SK-N-DZ (cell line): ENCODE data around the gene PPP1R12B.
"Not testable (repeated sequence)": the region's sequence is repeated elsewhere in the genome, so short reads cannot be mapped to it uniquely, and the experiment has no call there.

Experiments used
- DNase-seq: peaks from one replicate; pipeline ENCODE4 v3.0.0-alpha.2; 2015; ENCODE audit warnings: low spot score

Gene PPP1R12B

DNA sequence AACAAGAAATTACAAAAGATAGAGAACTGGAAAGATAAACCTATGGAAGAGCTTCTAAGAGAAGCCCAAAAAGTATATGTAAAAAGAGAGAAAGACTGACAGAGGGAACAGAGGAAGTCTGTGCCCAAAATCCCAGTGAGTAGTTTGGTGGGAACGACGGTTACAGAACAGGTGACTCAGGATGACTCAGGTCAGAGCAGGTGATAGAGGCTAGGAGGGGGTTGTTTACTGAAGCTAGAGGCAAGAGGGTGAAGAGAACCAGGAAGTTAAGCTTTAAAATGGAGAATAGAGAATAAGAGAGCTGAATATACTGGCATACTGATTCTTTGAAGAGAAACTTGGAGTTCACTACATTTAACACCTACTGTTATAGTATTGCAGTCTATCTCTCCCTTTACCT is 134.9 kb downstream of the PPP1R12B start:
- DNase-seq, result not testable (repeated sequence)

DNA sequence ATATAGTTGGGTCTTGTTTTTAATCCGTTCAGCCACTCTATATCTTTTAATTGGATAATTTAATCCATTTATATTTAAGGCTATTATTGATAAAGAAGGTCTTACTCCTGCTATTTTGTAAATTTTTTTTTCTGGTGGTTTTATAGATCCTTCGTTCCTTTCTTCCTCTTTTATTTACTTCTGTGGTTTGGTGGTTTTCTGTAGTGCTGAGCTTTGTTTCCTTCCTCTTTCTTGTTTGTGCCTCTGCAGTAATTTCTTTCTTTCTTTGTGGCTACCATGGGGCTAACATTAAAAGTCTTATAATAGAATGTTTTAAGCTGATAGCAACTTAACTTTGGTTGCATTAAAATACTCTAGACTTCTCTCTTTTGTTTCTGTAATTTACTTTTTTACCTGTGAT is 135.5 kb downstream of the PPP1R12B start:
- DNase-seq, result not testable (repeated sequence)

- DNase-seq, result not testable (repeated sequence)
Measured at GRCh38 chr1:202484820-202485219, 136.3 kb downstream of the PPP1R12B start.

DNA sequence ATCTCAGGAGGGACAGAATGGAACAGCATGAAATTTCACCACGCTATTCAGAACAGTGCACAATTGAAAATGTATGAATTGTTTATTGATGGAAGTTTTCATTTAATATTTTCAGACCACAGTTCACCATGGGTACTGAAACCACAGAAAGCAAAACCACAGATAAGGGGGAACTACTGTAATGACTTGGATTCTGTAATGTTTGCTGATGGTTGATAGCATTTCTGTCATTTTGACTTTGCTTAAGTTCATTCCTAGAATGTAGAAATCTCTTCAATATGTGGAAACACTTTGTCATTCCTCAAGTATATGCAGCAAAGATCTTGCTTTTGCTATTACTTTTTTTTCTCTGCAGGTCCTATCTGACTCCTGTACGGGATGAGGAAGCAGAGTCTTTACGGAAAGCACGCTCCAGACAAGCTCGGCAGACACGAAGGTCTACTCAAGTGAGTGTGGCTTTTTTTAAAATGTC is 139.7 kb downstream of the PPP1R12B start:
- not testable (repeated sequence) for DNase-seq

DNA sequence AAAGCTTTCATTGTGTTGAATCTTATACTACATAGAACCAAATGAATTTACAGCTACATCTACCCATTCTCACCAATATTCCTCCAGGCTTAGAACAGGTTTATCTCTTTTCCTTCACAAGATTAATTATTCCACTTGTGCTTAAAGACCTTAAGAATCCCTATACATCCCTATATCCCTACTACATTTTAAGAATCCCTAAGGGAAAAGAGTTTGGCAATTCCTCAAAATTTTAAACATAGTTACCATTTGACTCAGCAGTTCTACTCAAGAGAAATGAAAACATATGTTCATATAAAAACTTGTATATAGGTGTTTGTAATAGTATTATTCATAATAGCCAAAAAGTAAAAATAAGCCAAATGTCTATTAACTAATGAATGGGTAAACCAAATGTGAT is 140.6 kb downstream of the PPP1R12B start:
- DNase-seq, result not testable (repeated sequence)

GRCh38 chr1:202493112-202493511 is 144.6 kb downstream of the PPP1R12B start:
- DNase-seq, result not testable (repeated sequence)

GRCh38 chr1:202498542-202498941 is 150.0 kb downstream of the PPP1R12B start:
- DNase-seq, result no peak

DNA sequence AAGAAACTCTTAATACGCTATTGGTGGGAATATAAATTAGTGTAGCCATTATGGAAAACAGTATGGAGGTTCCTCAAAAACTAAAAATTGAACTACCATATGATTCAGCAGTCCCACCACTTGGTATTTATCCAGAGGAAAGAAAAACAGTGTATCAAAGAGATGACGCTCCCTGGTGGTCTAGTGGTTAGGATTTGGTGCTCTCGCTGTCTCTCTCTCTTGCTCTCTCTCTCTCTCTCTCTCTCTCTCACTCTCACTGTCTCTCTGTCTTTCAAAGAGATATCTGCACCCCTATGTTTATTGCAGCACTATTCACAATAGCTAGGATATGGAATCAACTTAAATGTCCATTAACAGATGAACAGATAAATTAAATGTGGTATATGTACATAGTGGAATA is 151.5 kb downstream of the PPP1R12B start:
- not testable (repeated sequence) for DNase-seq

- DNase-seq, result peak; percentile 3
Measured at GRCh38 chr1:202501281-202501680, 152.8 kb downstream of the PPP1R12B start.

DNA sequence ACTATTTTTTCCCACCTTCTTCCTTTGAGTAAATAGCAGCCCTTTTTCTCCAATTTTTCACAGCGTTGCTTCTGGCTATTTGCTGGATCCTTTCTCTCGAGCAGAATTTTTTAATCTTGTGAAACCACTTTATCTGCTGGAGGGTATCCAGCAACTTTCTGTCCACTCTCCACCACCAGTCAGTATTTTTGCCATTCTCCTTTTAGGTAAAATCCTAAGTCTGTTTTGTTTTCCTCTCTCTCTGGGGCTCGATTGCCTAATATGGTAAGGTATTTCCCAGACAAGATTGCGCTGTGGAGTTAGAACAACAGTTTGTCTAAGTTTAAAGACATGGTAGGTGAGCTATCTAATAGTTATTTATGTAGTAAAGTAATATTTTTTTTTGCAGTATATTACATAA is 156.9 kb downstream of the PPP1R12B start:
- DNase-seq, result no peak

DNA sequence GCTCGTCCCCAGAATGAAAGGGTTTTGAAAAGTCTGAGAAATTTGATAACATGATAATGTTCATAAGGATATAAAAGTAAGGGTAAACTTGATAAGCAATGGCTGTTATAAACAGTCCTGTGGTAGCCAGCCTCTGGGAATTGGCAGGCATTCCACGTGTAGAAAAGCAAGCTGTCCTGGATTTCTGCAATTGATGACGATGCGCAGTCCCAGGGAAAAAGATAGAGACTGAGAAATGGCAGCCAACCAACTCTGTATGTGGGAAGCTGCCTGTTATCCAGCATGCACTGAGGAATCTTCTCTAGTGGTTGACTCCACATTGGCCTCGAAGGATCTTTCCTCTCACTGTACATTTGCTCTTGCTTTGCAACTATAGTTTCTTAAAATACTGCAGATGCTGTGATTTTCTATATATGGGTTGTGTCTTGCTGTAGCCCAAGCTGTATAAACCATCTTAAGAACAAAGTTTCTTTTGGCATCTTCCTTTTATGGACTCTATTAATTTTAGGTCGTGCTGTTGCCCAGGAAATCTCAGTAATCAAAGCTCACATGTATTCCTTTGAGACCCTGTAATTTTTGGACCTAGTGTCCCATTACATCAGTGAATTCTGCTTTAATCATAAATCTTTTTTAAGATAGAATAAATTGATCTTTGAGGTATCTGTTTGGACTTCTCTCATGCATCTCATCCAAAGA is 157.5 kb downstream of the PPP1R12B start:
- not testable (repeated sequence) for DNase-seq

DNA sequence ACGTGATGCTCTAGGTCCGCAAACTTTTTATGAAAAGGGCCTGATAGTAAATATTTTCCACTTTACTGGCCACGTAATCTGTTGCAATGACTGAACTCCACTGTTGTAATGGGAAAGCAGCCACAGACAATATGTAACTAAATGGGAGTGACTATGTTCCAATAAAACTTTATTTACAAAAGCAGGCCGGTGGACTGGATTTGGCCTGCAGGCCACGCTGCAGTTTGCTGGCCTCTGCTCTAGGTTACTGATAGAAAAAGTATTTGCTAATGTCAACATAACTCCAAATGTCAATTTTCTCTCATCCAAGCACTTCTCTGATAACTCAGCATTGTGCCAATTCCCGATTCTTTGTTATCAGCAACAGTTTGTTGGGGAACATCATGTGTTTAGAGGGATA is 160.4 kb downstream of the PPP1R12B start:
- not testable (repeated sequence) for DNase-seq

GRCh38 chr1:202513875-202514274 is 165.4 kb downstream of the PPP1R12B start:
- not testable (repeated sequence) for DNase-seq

GRCh38 chr1:202516434-202516877 is 168.0 kb downstream of the PPP1R12B start:
- no peak for DNase-seq

- not testable (repeated sequence) for DNase-seq
Measured at GRCh38 chr1:202517146-202517545, 168.6 kb downstream of the PPP1R12B start.

DNA sequence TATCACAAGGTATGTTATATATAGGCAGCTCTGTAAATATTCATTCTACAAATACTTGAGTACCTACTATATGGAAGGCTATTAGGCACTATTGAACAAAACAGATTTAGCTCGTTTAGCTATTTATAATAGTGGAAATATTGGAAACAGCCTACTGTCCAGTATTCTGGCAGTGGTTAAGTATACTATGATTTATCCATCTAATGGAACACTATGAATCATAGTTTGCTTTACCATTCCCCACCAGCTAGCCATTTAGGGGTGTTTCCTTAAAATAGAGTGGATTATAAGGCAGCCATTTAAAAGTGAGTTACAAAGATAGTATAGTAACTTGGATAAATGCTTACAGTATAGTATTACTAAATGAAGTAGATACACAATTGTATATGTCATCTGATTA is 169.7 kb downstream of the PPP1R12B start:
- not testable (repeated sequence) for DNase-seq

- not testable (repeated sequence) for DNase-seq
Measured at GRCh38 chr1:202518905-202519304, 170.4 kb downstream of the PPP1R12B start.

DNA sequence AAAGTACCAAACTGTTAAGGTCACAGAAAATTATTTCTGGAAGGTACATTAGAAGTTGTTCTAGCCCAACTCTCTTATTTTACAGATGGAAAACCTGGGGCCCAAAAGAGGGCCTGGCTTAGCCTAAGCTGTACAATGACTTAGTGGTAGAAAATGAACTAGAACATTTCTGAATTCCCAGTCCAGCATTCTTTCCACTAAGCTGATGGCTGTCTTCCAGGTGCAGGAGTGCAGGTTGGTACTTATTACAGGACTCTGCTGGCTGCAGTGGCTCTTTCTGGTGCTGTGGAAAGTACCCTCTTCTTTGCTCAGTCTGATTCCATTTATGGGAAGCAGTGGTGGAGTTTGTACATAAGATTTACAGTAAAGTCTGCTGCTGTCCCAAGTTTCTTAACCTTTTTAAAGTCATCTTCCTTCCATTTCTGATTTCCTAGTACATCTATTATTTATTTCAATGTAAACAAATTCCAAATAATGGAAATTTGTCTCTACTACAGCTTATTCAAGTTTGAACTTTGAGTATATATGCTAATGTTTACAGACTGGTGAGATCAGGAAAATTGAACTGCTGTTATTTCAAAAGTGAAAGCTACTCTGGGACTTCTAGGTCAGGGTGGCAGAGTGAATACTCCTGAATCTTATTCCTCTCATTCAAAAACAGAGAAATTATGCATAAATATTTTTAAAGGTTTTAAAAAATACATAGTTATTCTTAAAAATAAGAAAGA is 171.8 kb downstream of the PPP1R12B start:
- not testable (repeated sequence) for DNase-seq

GRCh38 chr1:202520857-202521216 is 172.3 kb downstream of the PPP1R12B start:
- not testable (repeated sequence) for DNase-seq

DNA sequence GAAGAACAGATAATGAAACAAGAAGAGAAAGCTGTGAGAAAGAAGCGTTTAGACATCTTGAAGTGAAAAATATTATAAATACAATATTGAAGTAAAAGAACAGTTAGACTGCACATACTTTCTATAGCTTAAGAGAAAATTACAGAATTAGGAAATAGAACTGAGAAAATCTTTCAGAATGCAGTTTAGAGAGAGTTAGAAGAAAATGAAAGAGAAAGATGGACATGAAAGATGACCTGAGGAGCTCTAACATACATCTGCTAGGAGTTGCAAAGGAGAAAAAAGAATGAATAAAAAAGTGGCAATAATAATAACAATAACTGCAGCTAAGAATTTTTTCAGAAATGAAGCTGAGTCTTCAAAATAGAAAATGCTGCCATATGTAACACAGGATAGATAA is 173.0 kb downstream of the PPP1R12B start:
- DNase-seq, result not testable (repeated sequence)

DNA sequence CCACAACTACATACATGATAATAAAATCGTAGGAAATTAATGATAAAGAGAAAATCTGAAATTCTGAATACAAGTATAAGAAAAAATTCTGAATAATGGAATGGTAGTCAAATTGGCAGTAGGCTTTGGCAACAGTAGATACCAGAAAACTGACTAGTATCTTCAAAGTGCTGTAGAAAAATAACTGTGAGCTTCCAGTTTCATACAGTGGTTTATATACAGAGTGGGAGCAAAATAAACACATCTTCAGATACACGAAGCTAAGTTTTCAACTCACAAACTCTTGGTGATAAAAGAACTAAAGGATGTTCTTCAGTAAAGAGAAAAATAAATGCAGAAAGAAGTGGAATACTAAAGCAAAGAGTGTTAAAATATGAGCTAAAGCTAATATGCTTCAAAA is 173.4 kb downstream of the PPP1R12B start:
- no peak for DNase-seq

DNA sequence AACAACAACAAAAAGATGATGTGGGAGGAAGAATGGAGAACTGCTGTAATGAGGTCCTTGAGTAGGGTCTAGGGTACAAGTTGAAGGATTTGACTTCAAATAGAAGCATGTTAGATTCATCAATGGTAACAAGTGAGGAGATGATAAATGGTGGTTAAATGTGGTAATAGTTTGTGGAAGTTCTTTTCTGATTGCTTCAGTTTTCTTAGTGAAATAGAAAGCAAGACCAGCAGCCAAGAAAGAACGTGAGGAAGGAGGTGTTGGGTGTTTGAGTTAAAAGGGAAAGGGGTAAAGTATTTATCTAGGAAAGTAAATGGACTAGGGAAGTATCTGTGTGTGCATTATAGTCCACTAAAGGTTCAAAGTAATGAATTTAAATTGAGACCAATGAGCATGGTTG is 177.6 kb downstream of the PPP1R12B start:
- not testable (repeated sequence) for DNase-seq
